Parathyroid adenoma (tissue), 2 donors: ENCODE data around the gene SEMA6A.

Experiments used
- H2AFZ ChIP-seq: fragments of 300-600 bp; sonication (generic); one replicate; pipeline ENCODE4 v1.7.0; 2017; ENCODE audit warnings: antibody characterized with exemption, mild to moderate bottlenecking
- H3K27ac ChIP-seq: fragments of 300-600 bp; sonication (generic); one replicate; pipeline ENCODE4 v1.7.0; 2017
- H3K27me3 ChIP-seq: fragments of 300-600 bp; sonication (generic); one replicate; pipeline ENCODE4 v1.7.0; 2017; ENCODE audit warnings: low read length; ENCODE audit not compliant: control insufficient read depth, insufficient read depth
- H3K36me3 ChIP-seq: fragments of 300-600 bp; sonication (generic); one replicate; pipeline ENCODE4 v1.7.0; 2017; ENCODE audit warnings: low read length; ENCODE audit not compliant: control insufficient read depth, insufficient read depth
- H3K4me1 ChIP-seq: fragments of 300-600 bp; sonication (generic); one replicate; pipeline ENCODE4 v1.7.0; 2017; ENCODE audit warnings: control low read depth
- H3K4me2 ChIP-seq: fragments of 300-600 bp; sonication (generic); one replicate; pipeline ENCODE4 v1.7.0; 2017; ENCODE audit warnings: low read length
- H3K4me3 ChIP-seq: fragments of 300-600 bp; sonication (generic); one replicate; pipeline ENCODE4 v1.7.0; 2017; ENCODE audit warnings: low read depth, low read length
- H3K79me2 ChIP-seq: fragments of 300-600 bp; sonication (generic); one replicate; pipeline ENCODE4 v1.7.0; 2017; ENCODE audit warnings: control low read depth
- H3K9ac ChIP-seq: fragments of 300-600 bp; sonication (generic); one replicate; pipeline ENCODE4 v1.7.0; 2017; ENCODE audit warnings: mild to moderate bottlenecking
- H3K9me3 ChIP-seq: fragments of 300-600 bp; sonication (generic); one replicate; pipeline ENCODE4 v1.7.0; 2017; ENCODE audit warnings: low read length; ENCODE audit not compliant: control insufficient read depth
- TF ChIP-seq, protein P1 (sequence below): fragments of 300-600 bp; sonication (generic); IDR thresholded peaks from one replicate; pipeline ENCODE4 v1.7.0; 2017; ENCODE audit warnings: antibody characterized with exemption, mild to moderate bottlenecking
- donor health status: primary hyperparathyroidism.

Gene SEMA6A

DNA sequence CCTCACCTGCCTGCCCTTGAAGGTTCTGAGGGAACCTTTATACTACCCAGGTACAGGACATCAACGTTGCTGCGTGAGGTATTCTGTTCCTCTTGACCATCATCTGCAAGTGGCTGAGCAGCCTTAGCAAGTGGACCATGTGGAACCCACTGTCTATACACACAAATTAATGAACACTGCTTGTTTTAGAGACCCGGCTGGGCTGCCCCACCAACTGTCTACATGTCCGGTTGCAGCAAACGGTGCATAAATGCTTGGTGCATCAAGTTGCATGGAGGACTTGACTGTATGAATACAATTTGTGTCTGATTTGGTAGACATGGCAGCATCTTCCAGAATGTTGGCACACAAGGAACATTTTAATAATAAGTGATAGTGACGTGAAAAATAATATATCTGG is 65.8 kb downstream of the SEMA6A start:
- Histone ChIP-seq H3K4me2 (no peak overlapping the region), H3K4me3 (no peak overlapping the region), H3K27me3 (no peaks in the 10 kb centered on the region), H2AFZ (no peak overlapping the region), H3K9ac (no peak overlapping the region), H3K79me2 (no peaks in the 10 kb centered on the region), H3K4me1 (no peaks in the 10 kb centered on the region), H3K27ac (no peak overlapping the region), H3K36me3 (no peaks in the 10 kb centered on the region), H3K9me3 (no peaks in the 10 kb centered on the region)
- TF ChIP-seq, protein P1, sequence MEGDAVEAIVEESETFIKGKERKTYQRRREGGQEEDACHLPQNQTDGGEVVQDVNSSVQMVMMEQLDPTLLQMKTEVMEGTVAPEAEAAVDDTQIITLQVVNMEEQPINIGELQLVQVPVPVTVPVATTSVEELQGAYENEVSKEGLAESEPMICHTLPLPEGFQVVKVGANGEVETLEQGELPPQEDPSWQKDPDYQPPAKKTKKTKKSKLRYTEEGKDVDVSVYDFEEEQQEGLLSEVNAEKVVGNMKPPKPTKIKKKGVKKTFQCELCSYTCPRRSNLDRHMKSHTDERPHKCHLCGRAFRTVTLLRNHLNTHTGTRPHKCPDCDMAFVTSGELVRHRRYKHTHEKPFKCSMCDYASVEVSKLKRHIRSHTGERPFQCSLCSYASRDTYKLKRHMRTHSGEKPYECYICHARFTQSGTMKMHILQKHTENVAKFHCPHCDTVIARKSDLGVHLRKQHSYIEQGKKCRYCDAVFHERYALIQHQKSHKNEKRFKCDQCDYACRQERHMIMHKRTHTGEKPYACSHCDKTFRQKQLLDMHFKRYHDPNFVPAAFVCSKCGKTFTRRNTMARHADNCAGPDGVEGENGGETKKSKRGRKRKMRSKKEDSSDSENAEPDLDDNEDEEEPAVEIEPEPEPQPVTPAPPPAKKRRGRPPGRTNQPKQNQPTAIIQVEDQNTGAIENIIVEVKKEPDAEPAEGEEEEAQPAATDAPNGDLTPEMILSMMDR = no peak

DNA sequence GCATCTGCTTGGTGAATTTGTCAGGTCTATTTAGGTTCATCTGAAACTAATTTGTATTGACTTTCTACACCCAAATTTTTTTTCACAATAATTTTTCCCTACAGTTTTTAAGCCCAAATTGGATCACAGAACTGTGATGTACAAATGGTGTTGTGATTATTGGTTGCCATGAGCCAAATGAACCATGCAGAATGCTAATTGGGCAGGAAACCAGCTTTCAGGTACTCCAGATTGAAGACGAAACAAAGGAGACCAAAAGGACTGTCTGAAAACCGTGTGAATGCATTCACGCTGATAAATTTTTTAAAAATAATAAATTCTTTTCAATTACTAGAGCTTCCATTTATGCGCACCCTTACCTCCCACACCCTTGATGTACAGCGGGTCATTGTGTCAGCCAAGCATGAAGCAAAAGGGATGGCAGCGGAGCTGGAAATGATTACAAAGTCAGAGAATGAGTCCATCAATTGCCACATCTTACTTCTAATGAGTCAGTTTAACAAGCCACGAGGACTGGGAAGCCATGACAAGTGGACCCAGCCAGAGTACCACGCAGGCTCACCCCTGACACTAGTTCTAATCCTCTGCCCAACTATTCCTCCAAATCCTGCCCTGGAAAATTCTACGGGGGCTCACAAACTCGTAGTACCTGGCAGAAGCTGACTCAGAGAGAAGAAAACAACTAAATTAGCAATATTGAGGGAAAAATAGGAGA is 66.5 kb downstream of the SEMA6A start:
- Histone ChIP-seq H3K27me3 (no peaks in the 10 kb centered on the region), H3K4me3 (no peak overlapping the region), H3K9ac (no peak overlapping the region), H3K9me3 (no peaks in the 10 kb centered on the region), H2AFZ (no peak overlapping the region), H3K4me1 (peaks cover 2% of the 10 kb centered on the region), H3K27ac (no peak overlapping the region), H3K4me2 (no peak overlapping the region), H3K79me2 (no peaks in the 10 kb centered on the region), H3K36me3 (no peaks in the 10 kb centered on the region)
- TF ChIP-seq, protein P1 = no peak

DNA sequence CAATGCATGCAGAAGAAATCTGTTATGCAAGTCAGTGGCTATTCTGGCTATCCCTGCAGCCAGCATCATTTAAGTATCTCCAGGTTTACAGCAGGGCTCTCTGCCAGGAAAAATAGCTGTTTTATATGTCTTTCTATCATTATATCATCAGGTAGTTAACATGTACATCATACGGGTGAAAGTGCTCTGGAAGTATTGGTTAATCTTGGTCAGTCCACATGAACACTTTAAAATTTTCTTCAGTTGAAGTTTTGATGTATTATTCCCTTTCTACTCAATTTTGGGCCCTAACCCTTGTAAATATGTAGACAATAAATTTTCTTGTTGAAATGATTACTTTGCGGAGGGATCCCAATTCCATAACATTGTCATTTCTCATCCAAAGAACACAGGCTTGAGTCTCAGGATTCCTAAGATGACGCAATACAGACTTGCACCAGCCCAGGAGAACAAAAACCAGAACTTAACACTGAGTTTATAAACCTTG is 67.5 kb downstream of the SEMA6A start:
- H3K4me2 ChIP-seq = no peak overlapping the region
- no peak overlapping the region for H3K9ac ChIP-seq
- H3K36me3 ChIP-seq = no peaks in the 10 kb centered on the region
- H3K9me3 ChIP-seq = no peaks in the 10 kb centered on the region
- TF ChIP-seq, protein P1 = no peak
- H3K4me1 ChIP-seq = peaks cover 12% of the 10 kb centered on the region
- H3K4me3 ChIP-seq = no peak overlapping the region
- no peaks in the 10 kb centered on the region for H3K79me2 ChIP-seq
- H3K27me3 ChIP-seq = no peaks in the 10 kb centered on the region
- no peak overlapping the region for H2AFZ ChIP-seq
- H3K27ac ChIP-seq = no peak overlapping the region

DNA sequence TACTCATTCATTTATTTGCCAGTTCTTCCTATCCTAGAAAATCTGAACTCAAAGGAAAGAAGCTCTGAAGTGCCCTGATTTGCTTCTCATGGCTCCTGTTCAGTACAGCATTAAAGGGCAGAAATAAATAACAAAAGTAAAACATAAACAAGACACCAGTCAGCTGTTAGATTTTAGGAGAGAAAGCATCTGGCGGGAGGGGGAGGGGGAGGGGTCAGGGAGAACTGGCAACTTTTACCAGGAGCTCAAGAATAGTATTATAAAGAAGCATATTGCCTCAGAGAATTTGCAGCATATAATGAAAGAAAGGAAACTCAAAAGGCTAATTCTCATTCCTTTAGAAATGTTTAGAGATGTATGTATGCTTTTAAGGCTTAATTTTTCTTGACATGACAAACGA is 68.1 kb downstream of the SEMA6A start:
- Histone ChIP-seq H3K36me3 (no peaks in the 10 kb centered on the region), H3K27me3 (no peaks in the 10 kb centered on the region), H3K4me1 (peaks cover 14% of the 10 kb centered on the region), H3K4me3 (no peak overlapping the region), H2AFZ (no peak overlapping the region), H3K79me2 (no peaks in the 10 kb centered on the region), H3K9ac (no peak overlapping the region), H3K27ac (no peak overlapping the region), H3K4me2 (no peak overlapping the region), H3K9me3 (no peaks in the 10 kb centered on the region)
- TF ChIP-seq, protein P1 = no peak
